HG02623 (cell line): ENCODE measurements around the gene SSR1.
"Not testable (repeated sequence)": the region's sequence is repeated elsewhere in the genome, so short reads cannot be mapped to it uniquely, and the experiment has no call there.

ENCODE experiments used
- ATAC-seq: cut with Tn5 transposase; IDR thresholded peaks from one replicate; pipeline ENCODE4 v1.9.1; 2021; ENCODE audit warnings: moderate library complexity; ENCODE audit not compliant: unreplicated experiment

SSR1 gene

DNA sequence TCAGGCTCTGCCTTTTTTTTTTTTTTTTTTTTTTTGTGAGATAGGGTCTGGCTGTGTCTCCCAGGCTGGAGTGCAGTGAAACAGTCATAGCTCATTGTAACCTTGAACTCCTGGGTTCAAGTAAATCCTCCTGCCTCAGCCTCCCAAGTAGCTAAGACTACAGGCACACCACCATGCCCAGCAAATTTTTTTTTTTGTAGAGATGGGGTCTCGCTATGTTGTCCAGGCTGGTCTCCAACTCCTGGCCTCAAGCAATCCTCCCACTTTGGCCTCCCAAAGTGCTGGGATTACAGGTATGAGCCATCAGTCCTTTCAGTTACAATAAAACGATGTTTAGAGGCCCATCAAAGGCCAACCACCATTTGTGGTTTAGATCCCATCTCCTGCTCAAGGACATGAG is 6.4 kb upstream of the SSR1 start:
- ATAC-seq, result not testable (repeated sequence)

DNA sequence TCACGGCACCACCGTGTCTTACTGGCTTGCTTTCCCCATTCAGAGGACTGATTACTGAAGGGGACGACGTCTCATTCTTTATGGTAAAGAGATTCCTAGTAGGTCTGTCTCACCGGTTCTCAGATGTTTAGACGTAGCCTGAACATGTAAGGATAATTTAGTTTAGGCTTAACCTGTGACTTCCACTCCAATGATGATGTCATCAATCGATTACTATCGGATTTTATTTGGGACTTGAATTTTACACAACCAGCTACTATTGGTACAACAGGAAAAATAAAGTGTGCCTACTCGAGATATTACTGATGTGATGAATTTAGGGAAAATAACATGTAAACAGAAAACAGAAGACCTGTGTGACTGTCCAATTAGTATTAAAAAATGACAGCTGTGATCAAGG is 4.5 kb upstream of the SSR1 start:
- ATAC-seq, result no peak

- ATAC-seq, result no peak
Measured at GRCh38 chr6:7316658-7317533, 3.9 kb upstream of the SSR1 start.

DNA sequence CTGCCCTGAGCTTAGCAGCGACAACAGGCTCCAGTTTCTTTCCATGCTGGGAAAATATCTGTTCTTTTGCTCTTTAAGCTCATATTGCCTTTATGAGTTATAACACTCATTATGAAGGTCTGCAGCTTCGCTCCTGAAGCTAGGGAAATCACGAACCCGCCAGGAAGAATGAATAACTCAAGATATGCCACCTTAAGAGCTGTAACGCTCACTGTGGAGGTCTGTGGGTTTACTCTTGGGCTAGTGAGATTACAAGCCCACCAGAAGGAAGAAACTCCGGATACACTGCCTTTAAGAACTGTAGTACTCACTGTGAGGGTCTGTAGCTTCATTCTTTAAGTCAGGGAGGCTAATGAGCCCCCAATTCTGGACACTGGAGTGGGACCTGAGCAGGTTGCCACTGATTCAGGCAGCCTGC is 3.0 kb upstream of the SSR1 start:
- no peak for ATAC-seq

- not testable (repeated sequence) for ATAC-seq
Measured at GRCh38 chr6:7315087-7315947, 2.3 kb upstream of the SSR1 start.

DNA sequence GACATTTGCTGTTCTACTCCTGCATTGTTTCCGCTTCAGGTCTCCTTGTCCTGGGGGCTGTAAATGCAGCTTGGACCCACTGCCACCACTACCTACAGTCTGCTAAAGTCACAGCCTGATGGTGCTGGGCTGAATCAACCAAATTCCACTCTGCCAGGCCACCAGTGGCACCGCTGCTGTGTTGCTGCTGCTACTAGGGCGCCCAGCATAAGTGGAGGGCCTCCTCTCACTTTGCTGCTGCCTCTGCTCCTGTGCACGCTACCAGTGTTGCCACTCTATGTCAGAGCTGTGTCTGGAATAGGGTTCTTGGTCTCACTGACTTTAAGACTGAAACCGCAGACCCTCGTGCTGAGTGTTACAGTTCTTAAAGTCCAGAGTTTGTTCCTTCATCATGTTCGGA is 1.4 kb upstream of the SSR1 start:
- no peak for ATAC-seq

GRCh38 chr6:7313505-7314165 is 636 bp upstream of the SSR1 start:
- no peak for ATAC-seq

- no peak for ATAC-seq
Measured at GRCh38 chr6:7311917-7312615, 933 bp downstream of the SSR1 start.

- ATAC-seq, result no peak
Measured at GRCh38 chr6:7311176-7311575, 1.8 kb downstream of the SSR1 start.

DNA sequence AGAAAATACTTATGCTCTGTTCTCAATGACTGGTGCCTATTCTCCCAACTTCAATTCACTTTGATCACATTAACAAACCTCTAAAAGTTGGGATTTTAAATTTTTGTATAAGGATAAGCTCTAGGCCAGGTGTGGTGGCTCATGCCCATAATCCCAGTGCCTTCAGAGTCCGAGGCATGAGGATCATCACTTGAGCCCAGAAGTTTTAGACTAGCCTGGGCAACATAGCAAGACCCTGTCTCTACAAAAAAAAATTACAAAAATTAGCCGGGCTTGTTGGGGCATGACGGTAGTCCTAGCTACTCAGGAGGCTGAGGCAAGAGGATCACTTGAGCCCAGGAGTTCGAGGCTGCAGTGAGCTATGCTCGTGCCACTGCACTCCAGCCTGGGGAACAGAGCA is 3.9 kb downstream of the SSR1 start:
- no peak for ATAC-seq

GRCh38 chr6:7307533-7307932 is 5.5 kb downstream of the SSR1 start:
- no peak for ATAC-seq

- no peak for ATAC-seq
Measured at GRCh38 chr6:7304821-7305220, 8.2 kb downstream of the SSR1 start.

- ATAC-seq, result no peak
Measured at GRCh38 chr6:7301702-7302101, 11.3 kb downstream of the SSR1 start.

GRCh38 chr6:7300926-7301325 is 12.1 kb downstream of the SSR1 start:
- ATAC-seq, result no peak

- no peak for ATAC-seq
Measured at GRCh38 chr6:7298113-7298512, 14.9 kb downstream of the SSR1 start.

DNA sequence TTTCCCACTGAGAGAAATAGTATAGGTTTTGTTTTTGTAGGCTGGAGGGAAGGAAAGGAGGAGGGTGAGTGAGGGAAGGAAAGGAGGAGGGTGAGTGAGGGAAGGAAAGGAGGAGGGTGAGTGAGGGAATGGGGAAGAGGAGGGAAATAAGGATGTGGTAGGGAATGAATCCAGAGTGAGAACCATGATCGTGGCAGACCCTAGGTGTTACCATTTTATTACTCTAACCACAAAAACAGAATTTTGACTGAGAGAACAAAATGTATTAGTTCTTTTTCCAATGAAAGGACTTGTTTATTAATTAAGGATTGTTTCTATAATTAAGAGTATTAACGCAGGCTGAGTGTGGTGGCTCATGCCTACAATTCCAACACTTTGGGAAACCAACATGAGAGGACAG is 16.4 kb downstream of the SSR1 start:
- ATAC-seq, result no peak

DNA sequence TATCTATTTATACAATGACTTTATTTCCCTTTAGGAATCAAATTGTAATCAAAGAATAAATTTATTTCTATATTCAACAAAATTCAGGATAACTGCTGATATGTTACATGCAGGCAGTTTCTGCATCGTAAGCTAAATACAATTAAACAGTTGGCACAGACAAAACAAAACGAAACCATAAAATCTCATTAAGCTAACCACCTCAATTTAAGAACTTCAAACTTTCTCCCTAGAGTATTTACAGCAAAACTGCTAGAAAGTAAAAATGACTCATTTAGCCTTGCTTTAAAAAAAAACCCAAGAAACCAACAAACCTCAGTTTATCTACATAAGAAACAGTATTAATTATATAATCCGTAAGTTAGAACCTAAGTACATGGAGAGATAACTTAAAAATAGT is 17.1 kb downstream of the SSR1 start:
- no peak for ATAC-seq

- ATAC-seq, result no peak
Measured at GRCh38 chr6:7292596-7293255, 20.3 kb downstream of the SSR1 start.

- no peak for ATAC-seq
Measured at GRCh38 chr6:7290079-7290478, 22.9 kb downstream of the SSR1 start.

GRCh38 chr6:7285416-7285815 is 27.6 kb downstream of the SSR1 start:
- no peak for ATAC-seq
